WTC11 (cell line): ENCODE results near the gene PPP4C. TPM values are rescaled to one million over a fixed set of nuclear protein-coding genes. Genes with fewer than 3 reads are reported as not detected.

Experiments
- ATAC-seq: fragments of 200-7000 bp; cut with Tn5 transposase; 2 replicates; pipeline ENCODE4 v1.10.0; 2021; ENCODE audit warnings: mild to moderate bottlenecking, moderate library complexity
- CTCF ChIA-PET: fragments of 300-600 bp; sonication (Branson Sonifier 250); formaldehyde crosslinking; loops from one replicate; lab custom pipeline; 2021; ENCODE audit warnings: antibody characterized with exemption; lab: Charles Lee
- POLR2A ChIA-PET: fragments of 350-600 bp; sonication (Branson Sonifier 250); formaldehyde crosslinking; loops from one replicate; lab custom pipeline; 2021; ENCODE audit warnings: antibody characterized with exemption; lab: Charles Lee
- DNase-seq: peaks from one replicate; pipeline ENCODE4 v3.0.0; 2021; ENCODE audit warnings: low spot score
- H3K27ac Mint-ChIP-seq: 2 replicates; pipeline ENCODE4 v1.8.0; 2021; ENCODE audit warnings: mixed read lengths
- H3K27me3 Mint-ChIP-seq: 2 replicates; pipeline ENCODE4 v1.8.0; 2021; ENCODE audit warnings: low read depth, mild to moderate bottlenecking, moderate library complexity, mixed read lengths
- H3K36me3 Mint-ChIP-seq: 2 replicates; pipeline ENCODE4 v1.8.0; 2021; ENCODE audit warnings: mixed read lengths
- H3K4me1 Mint-ChIP-seq: 2 replicates; pipeline ENCODE4 v1.8.0; 2022; ENCODE audit warnings: mixed read lengths
- H3K4me3 Mint-ChIP-seq: 2 replicates; pipeline ENCODE4 v1.8.0; 2021; ENCODE audit warnings: mild to moderate bottlenecking, moderate library complexity, mixed read lengths
- H3K9me3 Mint-ChIP-seq: 2 replicates; pipeline ENCODE4 v1.8.0; 2021; ENCODE audit warnings: mixed read lengths
- ATF1 ChIP-seq: sonication (generic); formaldehyde crosslinking; IDR thresholded peaks from 2 replicates; pipeline ENCODE4 v1.8.1; 2023; ENCODE audit warnings: mild to moderate bottlenecking, moderate library complexity, missing genetic modification reagents
- ELF4 ChIP-seq: sonication (generic); formaldehyde crosslinking; IDR thresholded peaks from 2 replicates; pipeline ENCODE4 v1.8.1; 2022; ENCODE audit warnings: low read depth, mild to moderate bottlenecking, moderate library complexity, missing genetic modification reagents
- ESRRA ChIP-seq: sonication (generic); formaldehyde crosslinking; IDR thresholded peaks from 2 replicates; pipeline ENCODE4 v1.8.1; 2022; ENCODE audit warnings: mild to moderate bottlenecking, missing genetic modification reagents, borderline replicate concordance
- HMGA2 ChIP-seq: fragments of 250-450 bp; sonication (Bioruptor Pico); IDR thresholded peaks from 2 replicates; pipeline ENCODE4 v1.4.0; 2021; ENCODE audit warnings: mild to moderate bottlenecking, moderate library complexity
- JUN ChIP-seq: sonication (generic); formaldehyde crosslinking; IDR thresholded peaks from 2 replicates; pipeline ENCODE4 v1.8.0; 2023; ENCODE audit warnings: mild to moderate bottlenecking, missing genetic modification reagents
- NFE2L1 ChIP-seq: sonication (generic); formaldehyde crosslinking; IDR thresholded peaks from 2 replicates; pipeline ENCODE4 v1.8.1; 2023; ENCODE audit warnings: missing genetic modification reagents
- NFYB ChIP-seq: sonication (generic); formaldehyde crosslinking; conservative IDR thresholded peaks from 2 replicates; pipeline ENCODE4 v1.8.0; 2022; ENCODE audit warnings: low read depth, missing genetic modification reagents
- ZNF219 ChIP-seq: sonication (generic); formaldehyde crosslinking; IDR thresholded peaks from 2 replicates; pipeline ENCODE4 v1.8.0; 2023; ENCODE audit warnings: missing genetic modification reagents, mild to moderate bottlenecking, borderline replicate concordance
- ZNF396 ChIP-seq: fragments of 250-450 bp; sonication (Bioruptor Pico); IDR thresholded peaks from 2 replicates; pipeline ENCODE4 v1.8.0; 2021; ENCODE audit warnings: mild to moderate bottlenecking, moderate library complexity, borderline replicate concordance
- total RNA-seq: library from RNA; stranded (reverse); gene quantifications from 3 replicates; pipeline ENCODE4 v1.2.3, GENCODE V29; 2021
- TF ChIP-seq, protein P1 (sequence below): sonication (generic); formaldehyde crosslinking; IDR thresholded peaks from 2 replicates; pipeline ENCODE4 v1.8.1; 2023; ENCODE audit warnings: mild to moderate bottlenecking, missing genetic modification reagents, moderate library complexity
- TF ChIP-seq, protein P2 (sequence below): sonication (generic); formaldehyde crosslinking; IDR thresholded peaks from 2 replicates; pipeline ENCODE4 v1.8.1; 2022; ENCODE audit warnings: mild to moderate bottlenecking, moderate library complexity, missing genetic modification reagents
- TF ChIP-seq, protein P3 (sequence below): fragments of 250-450 bp; sonication (Bioruptor Pico); IDR thresholded peaks from 2 replicates; pipeline ENCODE4 v1.9.0; 2021; ENCODE audit warnings: moderate library complexity, mild to moderate bottlenecking, inconsistent platforms, borderline replicate concordance
- TF ChIP-seq, protein P4 (sequence below): sonication (generic); formaldehyde crosslinking; IDR thresholded peaks from 2 replicates; pipeline ENCODE4 v1.8.0; 2022; ENCODE audit warnings: mild to moderate bottlenecking, missing genetic modification reagents
- TF ChIP-seq, protein P5 (sequence below): sonication (generic); formaldehyde crosslinking; IDR thresholded peaks from 2 replicates; pipeline ENCODE4 v1.8.0; 2023; ENCODE audit warnings: missing genetic modification reagents, mild to moderate bottlenecking, borderline replicate concordance

The PPP4C gene
- total RNA-seq, 1 experiment from 2014 or later, result 164 TPM

DNA sequence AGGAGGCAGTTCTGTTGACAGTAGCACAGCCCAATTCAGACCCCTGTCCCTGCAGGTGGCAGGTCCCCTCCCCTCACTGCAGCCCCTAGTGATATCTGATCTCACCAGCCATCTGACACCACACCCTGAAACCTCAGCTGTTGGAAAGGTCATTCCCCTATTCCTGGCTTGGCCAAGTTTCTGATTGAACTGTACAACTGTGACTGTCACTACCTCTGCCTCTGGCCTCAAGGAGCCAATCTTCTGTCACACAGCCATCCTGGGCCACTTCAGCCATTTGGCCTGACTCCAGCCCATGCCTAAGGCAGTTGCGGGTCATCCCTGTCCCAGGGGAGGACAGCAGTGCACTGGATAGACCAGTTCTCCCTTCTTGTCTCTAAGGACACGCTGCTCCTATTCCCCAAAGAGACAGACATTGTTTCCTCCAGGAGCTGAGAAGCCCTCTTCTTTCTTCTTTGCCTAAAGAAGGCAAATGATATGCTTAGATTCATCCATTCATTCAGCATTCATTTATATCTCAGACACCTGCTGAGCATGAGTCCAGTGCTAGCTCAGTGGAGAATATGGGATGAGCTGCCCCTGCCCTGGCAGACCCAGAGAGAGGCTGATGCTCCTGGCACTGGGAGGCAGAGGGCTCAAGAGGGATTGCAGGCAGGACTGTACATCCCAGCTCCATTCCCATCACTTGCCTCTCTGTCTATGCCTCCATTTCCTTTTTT is 14.8 kb upstream of the PPP4C start:
- POLR2A ChIA-PET, result interaction anchor here (0.7 kb wide), 1 partner anchor 468 kb away, joined by 8 read pairs; no protein-coding TSS in a partner anchor

DNA sequence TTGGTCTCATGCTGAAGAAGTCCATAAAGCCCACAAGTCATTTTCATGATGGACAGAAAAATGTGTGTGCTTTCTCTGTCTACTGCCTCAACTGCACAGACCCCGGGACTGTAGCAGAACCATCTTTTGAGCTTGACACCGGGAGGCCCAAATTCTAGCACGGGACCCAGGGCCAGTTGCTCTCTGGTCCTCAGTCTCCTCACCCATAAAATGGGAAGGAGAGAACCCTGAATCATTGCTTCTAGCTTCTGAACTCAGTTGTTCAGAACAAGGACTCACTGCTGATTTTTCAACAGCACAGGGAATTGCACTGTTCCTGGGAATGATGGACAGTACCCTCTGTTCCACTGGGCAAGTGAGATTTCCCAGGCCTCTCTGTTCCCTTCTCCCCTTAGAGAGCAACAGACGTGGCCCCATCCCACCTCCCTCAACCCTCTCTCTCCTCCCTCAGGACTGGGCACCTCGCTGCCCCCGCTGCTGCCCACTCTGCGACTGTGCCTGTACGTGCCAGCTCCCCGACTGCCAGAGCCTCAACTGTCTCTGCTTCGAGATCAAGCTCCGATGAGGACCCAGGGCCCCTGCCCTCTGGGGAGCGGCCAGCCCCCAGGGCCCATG is 12.4 kb upstream of the PPP4C start:
- Mint-ChIP-seq H3K9me3 (no peaks in the 10 kb centered on the region), H3K27me3 (no peaks in the 10 kb centered on the region), H3K36me3 (peaks cover 17% of the 10 kb centered on the region), H3K27ac (no peak overlapping the region; the same call in 1 of the 2 replicates), H3K4me3 (peak overlapping the region; percentile 96), H3K4me1 (peaks cover 29% of the 10 kb centered on the region)
- TF ChIP-seq, protein P1, sequence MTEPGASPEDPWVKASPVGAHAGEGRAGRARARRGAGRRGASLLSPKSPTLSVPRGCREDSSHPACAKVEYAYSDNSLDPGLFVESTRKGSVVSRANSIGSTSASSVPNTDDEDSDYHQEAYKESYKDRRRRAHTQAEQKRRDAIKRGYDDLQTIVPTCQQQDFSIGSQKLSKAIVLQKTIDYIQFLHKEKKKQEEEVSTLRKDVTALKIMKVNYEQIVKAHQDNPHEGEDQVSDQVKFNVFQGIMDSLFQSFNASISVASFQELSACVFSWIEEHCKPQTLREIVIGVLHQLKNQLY, result no peak
- TF ChIP-seq ATF1 (CRISPR knock-in tag) (no peak), ZNF396 (CRISPR knock-in tag) (no peak)
- ChIA-PET CTCF (interaction anchor here (0.9 to 5.1 kb wide), 8 partner anchors 9 to 346 kb away, joined by 3 to 89 read pairs (median 6); partner anchors contain the start of genes TBX6 and TLCD3B), POLR2A (interaction anchor here (0.7 to 1.3 kb wide), 2 partner anchors 8 to 284 kb away, joined by 4 to 5 read pairs; no protein-coding TSS in a partner anchor)
- ATAC-seq (no peak), DNase-seq (no peak)

More for the DNA sequence above, 14.8 kb upstream of the PPP4C start:
- no peaks in the 10 kb centered on the region for H3K9me3 Mint-ChIP-seq
- H3K4me3 Mint-ChIP-seq, result no peak overlapping the region
- no peak for DNase-seq
- no peak overlapping the region; the same call in 1 of the 2 replicates for H3K27ac Mint-ChIP-seq
- peaks cover 17% of the 10 kb centered on the region for H3K4me1 Mint-ChIP-seq
- CTCF ChIA-PET, result interaction anchor here (0.7 to 1.2 kb wide), 5 partner anchors 29 to 361 kb away, joined by 3 to 5 read pairs (median 3); partner anchors contain the start of gene TMEM219
- ATAC-seq, result no peak
- H3K27me3 Mint-ChIP-seq, result peaks cover 3% of the 10 kb centered on the region; the same call in 1 of the 2 replicates
- no peaks in the 10 kb centered on the region for H3K36me3 Mint-ChIP-seq
- TF ChIP-seq ZNF219 (CRISPR knock-in tag) (no peak), ZNF396 (CRISPR knock-in tag) (no peak), NFYB (CRISPR knock-in tag) (no peak), ESRRA (CRISPR knock-in tag) (no peak), HMGA2 (CRISPR knock-in tag) (no peak), JUN (CRISPR knock-in tag) (no peak), ELF4 (CRISPR knock-in tag) (no peak), NFE2L1 (no peak)
- TF ChIP-seq, protein P2, sequence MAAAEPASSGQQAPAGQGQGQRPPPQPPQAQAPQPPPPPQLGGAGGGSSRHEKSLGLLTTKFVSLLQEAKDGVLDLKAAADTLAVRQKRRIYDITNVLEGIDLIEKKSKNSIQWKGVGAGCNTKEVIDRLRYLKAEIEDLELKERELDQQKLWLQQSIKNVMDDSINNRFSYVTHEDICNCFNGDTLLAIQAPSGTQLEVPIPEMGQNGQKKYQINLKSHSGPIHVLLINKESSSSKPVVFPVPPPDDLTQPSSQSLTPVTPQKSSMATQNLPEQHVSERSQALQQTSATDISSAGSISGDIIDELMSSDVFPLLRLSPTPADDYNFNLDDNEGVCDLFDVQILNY, result no peak
- TF ChIP-seq, protein P3, sequence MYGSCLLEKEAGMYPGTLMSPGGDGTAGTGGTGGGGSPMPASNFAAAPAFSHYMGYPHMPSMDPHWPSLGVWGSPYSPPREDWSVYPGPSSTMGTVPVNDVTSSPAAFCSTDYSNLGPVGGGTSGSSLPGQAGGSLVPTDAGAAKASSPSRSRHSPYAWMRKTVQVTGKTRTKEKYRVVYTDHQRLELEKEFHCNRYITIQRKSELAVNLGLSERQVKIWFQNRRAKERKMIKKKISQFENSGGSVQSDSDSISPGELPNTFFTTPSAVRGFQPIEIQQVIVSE, result no peak
- TF ChIP-seq, protein P4, sequence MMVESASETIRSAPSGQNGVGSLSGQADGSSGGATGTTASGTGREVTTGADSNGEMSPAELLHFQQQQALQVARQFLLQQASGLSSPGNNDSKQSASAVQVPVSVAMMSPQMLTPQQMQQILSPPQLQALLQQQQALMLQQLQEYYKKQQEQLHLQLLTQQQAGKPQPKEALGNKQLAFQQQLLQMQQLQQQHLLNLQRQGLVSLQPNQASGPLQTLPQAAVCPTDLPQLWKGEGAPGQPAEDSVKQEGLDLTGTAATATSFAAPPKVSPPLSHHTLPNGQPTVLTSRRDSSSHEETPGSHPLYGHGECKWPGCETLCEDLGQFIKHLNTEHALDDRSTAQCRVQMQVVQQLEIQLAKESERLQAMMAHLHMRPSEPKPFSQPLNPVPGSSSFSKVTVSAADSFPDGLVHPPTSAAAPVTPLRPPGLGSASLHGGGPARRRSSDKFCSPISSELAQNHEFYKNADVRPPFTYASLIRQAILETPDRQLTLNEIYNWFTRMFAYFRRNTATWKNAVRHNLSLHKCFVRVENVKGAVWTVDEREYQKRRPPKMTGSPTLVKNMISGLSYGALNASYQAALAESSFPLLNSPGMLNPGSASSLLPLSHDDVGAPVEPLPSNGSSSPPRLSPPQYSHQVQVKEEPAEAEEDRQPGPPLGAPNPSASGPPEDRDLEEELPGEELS, result no peak
- TF ChIP-seq, protein P5, sequence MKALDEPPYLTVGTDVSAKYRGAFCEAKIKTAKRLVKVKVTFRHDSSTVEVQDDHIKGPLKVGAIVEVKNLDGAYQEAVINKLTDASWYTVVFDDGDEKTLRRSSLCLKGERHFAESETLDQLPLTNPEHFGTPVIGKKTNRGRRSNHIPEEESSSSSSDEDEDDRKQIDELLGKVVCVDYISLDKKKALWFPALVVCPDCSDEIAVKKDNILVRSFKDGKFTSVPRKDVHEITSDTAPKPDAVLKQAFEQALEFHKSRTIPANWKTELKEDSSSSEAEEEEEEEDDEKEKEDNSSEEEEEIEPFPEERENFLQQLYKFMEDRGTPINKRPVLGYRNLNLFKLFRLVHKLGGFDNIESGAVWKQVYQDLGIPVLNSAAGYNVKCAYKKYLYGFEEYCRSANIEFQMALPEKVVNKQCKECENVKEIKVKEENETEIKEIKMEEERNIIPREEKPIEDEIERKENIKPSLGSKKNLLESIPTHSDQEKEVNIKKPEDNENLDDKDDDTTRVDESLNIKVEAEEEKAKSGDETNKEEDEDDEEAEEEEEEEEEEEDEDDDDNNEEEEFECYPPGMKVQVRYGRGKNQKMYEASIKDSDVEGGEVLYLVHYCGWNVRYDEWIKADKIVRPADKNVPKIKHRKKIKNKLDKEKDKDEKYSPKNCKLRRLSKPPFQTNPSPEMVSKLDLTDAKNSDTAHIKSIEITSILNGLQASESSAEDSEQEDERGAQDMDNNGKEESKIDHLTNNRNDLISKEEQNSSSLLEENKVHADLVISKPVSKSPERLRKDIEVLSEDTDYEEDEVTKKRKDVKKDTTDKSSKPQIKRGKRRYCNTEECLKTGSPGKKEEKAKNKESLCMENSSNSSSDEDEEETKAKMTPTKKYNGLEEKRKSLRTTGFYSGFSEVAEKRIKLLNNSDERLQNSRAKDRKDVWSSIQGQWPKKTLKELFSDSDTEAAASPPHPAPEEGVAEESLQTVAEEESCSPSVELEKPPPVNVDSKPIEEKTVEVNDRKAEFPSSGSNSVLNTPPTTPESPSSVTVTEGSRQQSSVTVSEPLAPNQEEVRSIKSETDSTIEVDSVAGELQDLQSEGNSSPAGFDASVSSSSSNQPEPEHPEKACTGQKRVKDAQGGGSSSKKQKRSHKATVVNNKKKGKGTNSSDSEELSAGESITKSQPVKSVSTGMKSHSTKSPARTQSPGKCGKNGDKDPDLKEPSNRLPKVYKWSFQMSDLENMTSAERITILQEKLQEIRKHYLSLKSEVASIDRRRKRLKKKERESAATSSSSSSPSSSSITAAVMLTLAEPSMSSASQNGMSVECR, result no peak
- TF ChIP-seq, protein P1, result no peak
